Suprapubic skin (tissue), 4 donors: ENCODE data around the gene IFT43. TPM values are rescaled to one million over a fixed set of nuclear protein-coding genes. Genes with fewer than 3 reads are reported as not detected.

ENCODE experiments used
- DNase-seq, 2 donors: peaks; one replicate each; pipeline ENCODE4 v3.0.0-alpha.2; 2019; ENCODE audit warnings: low spot score in 2 of 2
- H3K27ac ChIP-seq: fragments of 200-600 bp; sonication (generic); one replicate; pipeline ENCODE4 v1.5.1; 2019
- H3K27me3 ChIP-seq: fragments of 200-600 bp; sonication (generic); one replicate; pipeline ENCODE4 v1.5.1; 2019
- H3K36me3 ChIP-seq: fragments of 200-600 bp; sonication (generic); one replicate; pipeline ENCODE4 v1.5.1; 2019
- H3K4me1 ChIP-seq: fragments of 200-600 bp; sonication (generic); one replicate; pipeline ENCODE4 v1.5.1; 2019
- H3K4me3 ChIP-seq: fragments of 200-600 bp; sonication (generic); one replicate; pipeline ENCODE4 v1.5.1; 2019; ENCODE audit warnings: mild to moderate bottlenecking
- H3K9me3 ChIP-seq: fragments of 200-600 bp; sonication (generic); one replicate; pipeline ENCODE4 v1.5.1; 2019
- EP300 ChIP-seq: sonication (generic); formaldehyde crosslinking; IDR thresholded peaks from one replicate; pipeline ENCODE4 v1.6.1; 2017; ENCODE audit warnings: antibody characterized with exemption
- POLR2A ChIP-seq, 2 donors: fragments of 450-650 bp; IDR thresholded peaks; one replicate each; pipeline ENCODE4 v1.6.1; 2017; ENCODE audit warnings: antibody characterized with exemption in 2 of 2, mild to moderate bottlenecking in 2 of 2, moderate library complexity in 2 of 2
- POLR2AphosphoS5 ChIP-seq, 3 donors: sonication (generic); formaldehyde crosslinking; IDR thresholded peaks; one replicate each; pipeline ENCODE4 v1.6.1; 2017; ENCODE audit warnings: antibody characterized with exemption in 3 of 3
- WGBS: methylation state at CpG from one replicate; pipeline ENCODE4 v1.1.5; 2018; 5-methylcytosine and 5-hydroxymethylcytosine counted together
- total RNA-seq, 4 donors: library from RNA; depleted of rRNA; stranded (reverse); fragments of >200 nt; gene quantifications; one replicate each; pipeline ENCODE4 v1.1.0, GENCODE V29; 2016
- TF ChIP-seq, protein P1 (sequence below), 2 donors: fragments of 200-600 bp in 1 of 2; fragments of 450-650 bp in 1 of 2; sonication (generic) in 1 of 2; IDR thresholded peaks; one replicate each; pipeline ENCODE4 v1.5.1; 2016 to 2019; ENCODE audit warnings: antibody characterized with exemption in 2 of 2, mild to moderate bottlenecking in 1 of 2, moderate library complexity in 1 of 2

IFT43 gene
- total RNA-seq, 4 donors from 2014 or later: 20.3 to 27.8 (median 22.0) TPM

DNA sequence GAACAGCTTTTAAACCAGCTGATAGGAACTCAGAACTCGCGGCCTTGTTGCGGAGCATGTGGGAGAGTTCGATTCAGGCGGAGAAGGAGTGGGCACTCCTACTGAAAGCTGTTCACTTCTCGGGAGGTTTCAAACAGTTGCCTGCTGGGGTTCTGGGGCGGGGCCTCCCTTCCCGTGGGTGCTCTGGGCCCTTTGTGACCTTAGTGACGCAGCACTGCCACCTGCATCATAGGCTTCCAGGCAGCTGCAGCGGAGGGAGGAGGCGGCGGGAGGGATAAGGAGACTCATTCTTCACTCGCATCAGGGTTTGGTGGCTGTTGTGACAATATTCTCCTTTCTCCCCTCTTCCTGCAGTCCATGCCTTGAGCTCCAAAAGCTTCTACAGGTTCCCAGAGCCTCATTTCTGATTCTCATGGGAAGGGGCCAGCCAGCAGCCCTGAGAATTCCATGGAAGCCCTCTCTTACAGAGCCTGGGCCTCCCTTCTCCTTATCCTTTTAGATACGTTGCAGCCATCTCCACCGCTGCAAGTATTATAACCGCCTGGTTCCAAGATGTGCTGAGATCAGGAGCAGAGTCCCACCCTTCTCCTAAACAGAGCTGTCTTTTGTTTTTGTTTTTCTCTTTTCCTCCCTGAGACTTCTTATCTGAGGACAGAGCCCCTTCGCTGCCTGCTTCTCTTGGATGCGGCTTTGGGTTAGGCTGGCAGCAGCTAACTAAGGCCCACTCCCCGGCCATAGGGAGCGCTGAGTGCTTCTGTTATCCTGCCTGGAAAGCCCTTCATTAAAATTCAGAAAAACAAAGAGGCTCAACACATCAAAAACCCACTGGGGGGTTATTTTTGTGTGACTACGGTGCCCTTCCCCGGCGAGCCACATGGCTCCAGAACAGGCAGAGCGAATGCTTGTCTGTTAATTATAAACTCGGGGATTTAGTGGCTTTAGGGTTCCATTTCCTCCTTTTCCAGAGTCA is 98.5 kb downstream of the IFT43 start:
- 80% methylated on average over 24 of the region's 25 CpGs for WGBS
- DNase-seq: no peak
- H3K4me1 ChIP-seq: peaks cover 2% of the 10 kb centered on the region
- no peak overlapping the region for H3K27ac ChIP-seq
- peaks cover 22% of the 10 kb centered on the region for H3K36me3 ChIP-seq
- H3K9me3 ChIP-seq: no peaks in the 10 kb centered on the region
- TF ChIP-seq, protein P1, sequence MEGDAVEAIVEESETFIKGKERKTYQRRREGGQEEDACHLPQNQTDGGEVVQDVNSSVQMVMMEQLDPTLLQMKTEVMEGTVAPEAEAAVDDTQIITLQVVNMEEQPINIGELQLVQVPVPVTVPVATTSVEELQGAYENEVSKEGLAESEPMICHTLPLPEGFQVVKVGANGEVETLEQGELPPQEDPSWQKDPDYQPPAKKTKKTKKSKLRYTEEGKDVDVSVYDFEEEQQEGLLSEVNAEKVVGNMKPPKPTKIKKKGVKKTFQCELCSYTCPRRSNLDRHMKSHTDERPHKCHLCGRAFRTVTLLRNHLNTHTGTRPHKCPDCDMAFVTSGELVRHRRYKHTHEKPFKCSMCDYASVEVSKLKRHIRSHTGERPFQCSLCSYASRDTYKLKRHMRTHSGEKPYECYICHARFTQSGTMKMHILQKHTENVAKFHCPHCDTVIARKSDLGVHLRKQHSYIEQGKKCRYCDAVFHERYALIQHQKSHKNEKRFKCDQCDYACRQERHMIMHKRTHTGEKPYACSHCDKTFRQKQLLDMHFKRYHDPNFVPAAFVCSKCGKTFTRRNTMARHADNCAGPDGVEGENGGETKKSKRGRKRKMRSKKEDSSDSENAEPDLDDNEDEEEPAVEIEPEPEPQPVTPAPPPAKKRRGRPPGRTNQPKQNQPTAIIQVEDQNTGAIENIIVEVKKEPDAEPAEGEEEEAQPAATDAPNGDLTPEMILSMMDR (IDR thresholded peaks at IDR 0.05): no peak
- TF ChIP-seq EP300 (no peak), POLR2AphosphoS5 (IDR thresholded peaks at IDR 0.05) (no peak), POLR2A (IDR thresholded peaks at IDR 0.05) (no peak)
- H3K4me3 ChIP-seq: no peak overlapping the region
- no peaks in the 10 kb centered on the region for H3K27me3 ChIP-seq

DNA sequence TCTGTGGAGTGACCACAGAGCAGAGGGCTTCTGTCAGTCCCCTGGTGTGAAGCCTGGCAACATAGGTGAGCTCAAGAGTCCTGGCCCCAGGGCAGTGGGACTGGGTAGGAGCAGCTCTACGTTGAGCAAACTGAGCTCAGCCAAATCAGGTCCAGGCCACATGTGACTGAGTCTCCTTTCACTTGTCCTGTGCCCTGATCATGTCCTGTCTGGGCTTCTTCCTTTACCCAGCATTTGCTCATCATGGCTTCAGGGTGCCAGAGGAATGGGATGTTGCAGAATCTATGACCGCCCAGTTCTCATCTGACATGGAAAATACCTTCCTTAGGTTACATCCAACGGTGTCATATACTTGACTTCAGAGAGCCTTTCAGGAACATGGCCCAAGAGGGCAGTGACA is 99.8 kb downstream of the IFT43 start:
- H3K9me3 ChIP-seq: no peaks in the 10 kb centered on the region
- H3K4me3 ChIP-seq: no peak overlapping the region
- DNase-seq: no peak
- no peak for TF ChIP-seq POLR2A (IDR thresholded peaks at IDR 0.05)
- no peak for TF ChIP-seq EP300
- no peak for TF ChIP-seq POLR2AphosphoS5 (IDR thresholded peaks at IDR 0.05)
- TF ChIP-seq, protein P1 (IDR thresholded peaks at IDR 0.05): no peak
- peaks cover 22% of the 10 kb centered on the region for H3K36me3 ChIP-seq
- no peaks in the 10 kb centered on the region for H3K27me3 ChIP-seq
- H3K4me1 ChIP-seq: peaks cover 6% of the 10 kb centered on the region
- WGBS: 91% methylated on average over 3 of the region's 3 CpGs
- H3K27ac ChIP-seq: no peak overlapping the region

DNA sequence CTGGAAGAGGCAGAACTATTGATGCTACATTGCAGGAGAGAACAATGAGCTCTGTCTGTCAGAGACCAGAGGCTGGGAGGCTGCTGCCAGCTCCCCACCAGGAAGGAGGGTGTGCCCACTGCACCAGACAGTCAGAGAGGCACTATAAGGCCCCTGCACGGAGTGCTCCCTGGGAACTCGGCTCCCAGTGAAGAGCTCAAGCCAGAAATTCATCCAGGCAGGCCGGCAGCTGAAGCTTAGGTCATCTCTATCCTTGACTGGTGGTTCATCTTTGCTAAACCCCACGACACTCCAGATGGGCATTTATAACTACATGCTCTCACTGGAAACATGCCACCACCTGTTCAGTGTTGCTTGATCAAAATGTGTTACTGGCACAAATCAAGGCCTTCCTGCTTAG is 101.1 kb downstream of the IFT43 start:
- DNase-seq: no peak
- H3K9me3 ChIP-seq: no peaks in the 10 kb centered on the region
- H3K36me3 ChIP-seq: peaks cover 22% of the 10 kb centered on the region
- no peak overlapping the region for H3K27ac ChIP-seq
- H3K4me1 ChIP-seq: peaks cover 11% of the 10 kb centered on the region
- H3K27me3 ChIP-seq: no peaks in the 10 kb centered on the region
- H3K4me3 ChIP-seq: no peak overlapping the region
- TF ChIP-seq, protein P1 (IDR thresholded peaks at IDR 0.05): no peak
- TF ChIP-seq EP300: no peak
- no peak for TF ChIP-seq POLR2A (IDR thresholded peaks at IDR 0.05)
- 44% methylated on average over 4 of the region's 4 CpGs for WGBS

DNA sequence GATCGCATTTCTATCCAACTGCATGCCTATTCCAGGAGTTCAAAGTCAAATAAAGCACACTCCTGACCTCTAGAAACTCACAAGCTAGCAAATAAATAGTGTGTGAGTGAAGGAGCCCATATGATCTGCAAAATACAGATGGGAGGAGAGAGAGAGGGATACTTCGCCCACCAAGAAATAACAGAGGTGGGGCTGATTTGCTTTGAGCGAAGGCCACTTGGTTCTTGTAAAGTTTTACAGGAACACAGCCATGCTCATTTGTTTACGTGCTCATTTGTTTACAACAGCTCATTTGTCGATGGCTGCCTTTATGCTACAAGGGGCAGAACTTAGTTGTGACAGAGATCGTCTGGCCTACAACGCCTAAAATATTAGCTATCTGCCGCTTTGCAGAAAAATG is 102.8 kb downstream of the IFT43 start:
- TF ChIP-seq, protein P1 (IDR thresholded peaks at IDR 0.05): no peak
- TF ChIP-seq POLR2A (IDR thresholded peaks at IDR 0.05) (no peak), POLR2AphosphoS5 (IDR thresholded peaks at IDR 0.05) (no peak), EP300 (no peak)
- no peak for DNase-seq
- H3K9me3 ChIP-seq: no peaks in the 10 kb centered on the region
- WGBS: 77% methylated on average over 8 of the region's 8 CpGs
- no peak overlapping the region for H3K27ac ChIP-seq
- peaks cover 10% of the 10 kb centered on the region for H3K36me3 ChIP-seq
- H3K4me3 ChIP-seq: no peak overlapping the region
- H3K27me3 ChIP-seq: no peaks in the 10 kb centered on the region
- H3K4me1 ChIP-seq: peaks cover 13% of the 10 kb centered on the region

DNA sequence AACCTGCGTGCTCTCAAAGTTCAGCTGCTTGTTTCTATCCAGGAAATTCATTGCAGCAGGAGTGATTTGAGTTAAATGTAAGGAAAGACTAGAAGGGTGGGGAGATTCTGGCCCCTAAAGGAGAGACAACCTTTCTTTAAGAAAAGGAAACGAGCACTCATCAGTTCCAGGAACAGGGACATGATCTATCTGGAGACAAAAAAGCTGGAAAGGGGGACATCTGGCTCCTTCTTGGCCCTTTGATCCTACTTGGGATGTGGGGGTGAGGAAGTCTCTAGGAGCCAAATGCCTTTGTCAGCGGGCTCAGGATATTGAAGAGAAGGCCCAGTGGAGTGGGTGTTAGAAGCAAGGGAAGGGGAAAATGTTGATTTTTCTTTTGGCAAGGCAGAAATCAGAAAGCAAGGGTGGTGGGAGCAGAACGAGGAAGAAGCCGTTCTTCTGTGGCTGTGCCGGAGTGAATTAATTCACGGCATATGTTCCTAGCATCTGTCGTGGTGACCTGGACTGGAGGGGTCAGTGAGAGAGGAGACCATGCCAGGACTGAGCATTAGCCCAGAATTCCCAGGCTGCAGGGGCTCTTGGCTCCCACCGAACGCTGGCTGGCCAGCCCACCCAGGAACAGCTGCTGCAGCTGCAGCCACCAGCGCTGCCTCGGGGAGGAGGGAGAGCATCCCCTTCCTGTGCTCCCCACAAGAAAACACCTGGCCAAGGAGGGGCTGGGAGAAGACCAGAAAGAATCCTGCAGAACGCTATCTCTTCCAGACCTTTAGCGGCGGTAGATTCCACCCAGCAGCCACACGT is 103.4 kb downstream of the IFT43 start:
- peaks cover 13% of the 10 kb centered on the region for H3K4me1 ChIP-seq
- H3K9me3 ChIP-seq: no peaks in the 10 kb centered on the region
- WGBS: 54% methylated on average over 16 of the region's 16 CpGs
- no peak overlapping the region for H3K4me3 ChIP-seq
- H3K36me3 ChIP-seq: peaks cover 3% of the 10 kb centered on the region
- no peak for DNase-seq
- TF ChIP-seq EP300 (no peak), POLR2A (IDR thresholded peaks at IDR 0.05) (no peak), POLR2AphosphoS5 (IDR thresholded peaks at IDR 0.05) (no peak)
- TF ChIP-seq, protein P1 (IDR thresholded peaks at IDR 0.05): no peak
- no peak overlapping the region for H3K27ac ChIP-seq
- H3K27me3 ChIP-seq: no peaks in the 10 kb centered on the region
